ENCODE data around the gene BCAR1.
"Not testable (repeated sequence)": the region's sequence is repeated elsewhere in the genome, so short reads cannot be mapped to it uniquely, and the experiment has no call there.

BCAR1 gene

DNA sequence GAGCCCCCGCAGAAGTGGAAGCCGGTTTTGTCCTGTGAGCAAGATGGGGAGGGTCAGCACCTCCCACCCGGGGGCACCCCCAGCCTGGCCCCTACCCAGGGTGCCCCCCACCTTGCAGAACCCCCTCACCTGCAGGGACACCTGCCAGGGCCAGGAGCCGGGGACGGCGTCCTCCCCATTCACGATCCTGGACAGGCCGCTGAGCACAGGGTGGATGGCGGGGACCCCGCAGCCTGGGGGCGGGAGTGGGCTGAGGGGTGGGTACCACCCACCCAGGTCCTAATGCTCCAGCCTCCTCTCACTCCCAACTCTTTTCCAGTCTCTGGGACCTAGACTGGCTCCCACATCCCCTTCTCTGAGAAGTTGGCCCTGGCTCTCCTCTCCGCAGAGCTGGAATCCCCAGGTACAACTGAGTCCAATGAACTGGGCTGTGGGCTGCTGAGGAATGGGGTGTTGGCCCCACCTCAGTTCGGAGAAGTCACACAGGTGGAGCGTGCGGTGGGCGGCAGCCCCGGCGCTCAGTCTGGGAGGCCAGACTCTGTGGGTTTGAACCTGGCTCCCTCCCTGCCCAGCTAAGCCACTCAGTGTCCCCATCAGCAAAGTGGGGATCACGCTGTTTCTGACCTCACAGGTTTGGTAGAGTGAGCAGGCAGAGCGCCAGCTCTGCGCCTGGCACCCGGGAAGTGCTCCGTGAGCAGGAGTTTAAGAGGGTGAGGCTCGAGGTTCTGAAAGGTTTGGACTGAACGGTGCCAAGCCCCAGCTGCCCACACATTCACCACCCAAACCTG lies 45.3 kb downstream of the BCAR1 start:
- H3K36me3 ChIP-seq (ENCODE audit: control insufficient read depth in 5 of 5, insufficient read depth in 5 of 5, low read length in 5 of 5); H3K4me3 ChIP-seq (ENCODE audit: low read depth in 1 of 5, low read length in 5 of 5); H3K9me3 ChIP-seq (ENCODE audit: control insufficient read depth in 5 of 5, low read length in 5 of 5); H3K27ac ChIP-seq (ENCODE audit: low read depth, low read length); H3K9ac ChIP-seq (ENCODE audit: low read length in 5 of 5); H3K4me1 ChIP-seq (ENCODE audit: control insufficient read depth in 5 of 5, insufficient read depth in 5 of 5, low read length in 5 of 5); H3K27me3 ChIP-seq (ENCODE audit: control insufficient read depth in 5 of 5, insufficient read depth in 4 of 5, low read length in 5 of 5): not testable (repeated sequence)

DNA sequence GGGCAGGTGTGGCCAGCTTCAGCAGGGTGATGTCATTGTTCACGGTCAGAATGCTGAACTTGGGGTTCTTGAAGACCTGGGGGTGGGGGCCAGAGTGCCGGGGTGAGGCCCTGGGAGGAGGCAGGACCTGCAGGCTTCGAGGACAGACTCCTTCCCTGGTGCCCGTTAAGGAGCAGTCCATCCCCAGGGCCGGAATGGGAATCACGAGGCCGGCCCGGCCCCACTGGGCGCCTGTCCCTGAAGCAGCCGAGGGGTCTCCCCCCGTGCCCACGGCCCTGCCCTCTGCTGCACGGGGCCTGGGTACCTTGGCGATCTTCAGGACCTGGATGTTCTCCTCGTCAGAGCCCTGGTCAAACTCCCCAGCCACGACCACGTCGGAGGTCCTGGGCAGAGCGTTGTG lies 46.0 kb downstream of the BCAR1 start:
- H3K4me3 ChIP-seq (ENCODE audit: low read depth in 1 of 5, low read length in 5 of 5); H3K36me3 ChIP-seq (ENCODE audit: control insufficient read depth in 5 of 5, insufficient read depth in 5 of 5, low read length in 5 of 5); H3K4me1 ChIP-seq (ENCODE audit: control insufficient read depth in 5 of 5, insufficient read depth in 5 of 5, low read length in 5 of 5); H3K27ac ChIP-seq (ENCODE audit: low read depth, low read length); H3K9ac ChIP-seq (ENCODE audit: low read length in 5 of 5); H3K9me3 ChIP-seq (ENCODE audit: control insufficient read depth in 5 of 5, low read length in 5 of 5); H3K27me3 ChIP-seq (ENCODE audit: control insufficient read depth in 5 of 5, insufficient read depth in 4 of 5, low read length in 5 of 5): not testable (repeated sequence)

DNA sequence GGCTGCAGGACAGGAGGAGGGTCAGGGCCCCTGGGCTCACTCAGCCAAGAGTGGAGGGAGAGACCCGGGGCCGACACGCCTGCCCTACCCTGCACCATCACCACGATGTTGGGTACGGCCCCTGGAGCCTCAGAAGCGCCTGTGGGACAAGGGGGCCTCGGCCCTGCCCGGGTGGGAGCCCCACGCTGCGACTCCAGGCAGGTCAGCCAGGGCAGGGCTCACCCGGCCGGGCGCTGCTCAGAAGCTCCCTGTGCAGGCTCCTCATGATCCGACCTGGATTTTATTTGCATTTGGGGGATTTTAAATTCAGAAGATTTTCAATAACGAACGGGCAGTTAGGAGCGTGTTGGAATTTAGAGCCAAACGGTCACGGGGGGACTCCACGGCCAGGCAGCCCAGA lies 46.5 kb downstream of the BCAR1 start:
- not testable (repeated sequence) for H3K27me3 ChIP-seq (ENCODE audit: control insufficient read depth in 5 of 5, insufficient read depth in 4 of 5, low read length in 5 of 5); H3K4me3 ChIP-seq (ENCODE audit: low read depth in 1 of 5, low read length in 5 of 5); H3K27ac ChIP-seq (ENCODE audit: low read depth, low read length); H3K9ac ChIP-seq (ENCODE audit: low read length in 5 of 5); H3K4me1 ChIP-seq (ENCODE audit: control insufficient read depth in 5 of 5, insufficient read depth in 5 of 5, low read length in 5 of 5); H3K9me3 ChIP-seq (ENCODE audit: control insufficient read depth in 5 of 5, low read length in 5 of 5); H3K36me3 ChIP-seq (ENCODE audit: control insufficient read depth in 5 of 5, insufficient read depth in 5 of 5, low read length in 5 of 5)

DNA sequence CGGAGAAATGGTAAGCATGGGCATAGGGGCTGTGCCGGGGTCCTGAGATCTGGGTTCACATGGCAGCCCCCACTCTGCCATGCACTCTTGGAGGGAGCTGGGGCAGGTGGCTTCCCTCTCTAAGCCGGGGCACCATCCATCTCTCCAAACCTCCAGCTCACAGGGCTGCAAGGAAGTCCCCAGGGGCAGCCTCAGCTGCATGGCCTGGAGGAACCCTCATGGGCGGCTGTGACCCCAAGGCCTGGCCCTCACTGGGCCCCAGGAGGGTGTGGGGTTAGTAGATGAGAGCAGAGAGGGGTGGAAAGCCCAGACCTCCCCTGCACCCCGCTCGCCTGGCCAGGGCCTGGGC lies 47.0 kb downstream of the BCAR1 start:
- Histone ChIP-seq H3K9me3 (ENCODE audit: control insufficient read depth in 5 of 5, low read length in 5 of 5) (no peaks in the 10 kb centered on the region), H3K27me3 (ENCODE audit: control insufficient read depth in 5 of 5, insufficient read depth in 4 of 5, low read length in 5 of 5) (peaks cover 0 to 5% (median 0%) of the 10 kb centered on the region in 5 donors), H3K36me3 (ENCODE audit: control insufficient read depth in 5 of 5, insufficient read depth in 5 of 5, low read length in 5 of 5) (no peaks in the 10 kb centered on the region), H3K4me1 (ENCODE audit: control insufficient read depth in 5 of 5, insufficient read depth in 5 of 5, low read length in 5 of 5) (no peaks in the 10 kb centered on the region), H3K4me3 (ENCODE audit: low read depth in 1 of 5, low read length in 5 of 5) (no peak overlapping the region), H3K27ac (ENCODE audit: low read depth, low read length) (no peak overlapping the region), H3K9ac (ENCODE audit: low read length in 5 of 5) (no peak overlapping the region)

DNA sequence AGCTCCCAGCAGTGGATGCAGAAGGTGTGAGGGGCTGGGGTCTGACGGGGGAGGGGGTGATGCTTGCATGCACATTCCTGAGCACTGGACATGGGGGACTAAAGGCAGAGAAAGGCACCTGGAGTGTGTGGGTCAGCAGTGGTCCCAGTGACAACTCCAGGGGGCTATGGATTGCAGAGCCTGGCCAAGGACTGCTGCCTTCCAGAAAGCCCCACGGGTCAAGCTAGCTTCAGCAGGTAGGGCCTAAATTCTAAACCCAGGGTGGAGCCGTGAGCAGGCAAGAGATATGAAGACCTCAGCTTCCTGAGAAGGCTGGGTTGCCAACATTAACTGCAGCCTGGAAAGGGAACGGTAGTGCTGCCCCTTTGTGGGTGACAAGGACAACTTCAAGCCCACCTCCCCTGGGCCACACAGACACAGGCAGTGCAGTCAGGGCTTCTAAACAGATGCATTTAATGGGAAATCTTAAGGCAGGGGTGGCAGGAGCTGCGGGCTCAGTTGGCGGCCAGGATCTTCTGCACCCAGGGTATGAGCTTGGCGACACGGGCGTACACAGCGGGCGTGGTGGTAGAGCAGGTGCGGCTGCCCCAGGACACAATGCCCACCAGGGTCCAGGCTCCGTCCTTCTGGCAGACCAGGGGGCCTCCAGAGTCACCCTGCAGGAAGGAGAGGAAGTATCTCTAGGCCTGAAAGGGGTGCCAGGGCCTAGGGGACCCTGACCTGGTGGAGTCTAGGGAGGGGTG lies 47.6 kb downstream of the BCAR1 start:
- H3K4me1 ChIP-seq (ENCODE audit: control insufficient read depth in 5 of 5, insufficient read depth in 5 of 5, low read length in 5 of 5) = no peaks in the 10 kb centered on the region
- H3K36me3 ChIP-seq (ENCODE audit: control insufficient read depth in 5 of 5, insufficient read depth in 5 of 5, low read length in 5 of 5) = no peaks in the 10 kb centered on the region
- no peak overlapping the region for H3K9ac ChIP-seq (ENCODE audit: low read length in 5 of 5)
- H3K27ac ChIP-seq (ENCODE audit: low read depth, low read length) = no peak overlapping the region
- peaks cover 0 to 5% (median 0%) of the 10 kb centered on the region in 5 donors for H3K27me3 ChIP-seq (ENCODE audit: control insufficient read depth in 5 of 5, insufficient read depth in 4 of 5, low read length in 5 of 5)
- no peak overlapping the region for H3K4me3 ChIP-seq (ENCODE audit: low read depth in 1 of 5, low read length in 5 of 5)
- H3K9me3 ChIP-seq (ENCODE audit: control insufficient read depth in 5 of 5, low read length in 5 of 5) = no peaks in the 10 kb centered on the region

DNA sequence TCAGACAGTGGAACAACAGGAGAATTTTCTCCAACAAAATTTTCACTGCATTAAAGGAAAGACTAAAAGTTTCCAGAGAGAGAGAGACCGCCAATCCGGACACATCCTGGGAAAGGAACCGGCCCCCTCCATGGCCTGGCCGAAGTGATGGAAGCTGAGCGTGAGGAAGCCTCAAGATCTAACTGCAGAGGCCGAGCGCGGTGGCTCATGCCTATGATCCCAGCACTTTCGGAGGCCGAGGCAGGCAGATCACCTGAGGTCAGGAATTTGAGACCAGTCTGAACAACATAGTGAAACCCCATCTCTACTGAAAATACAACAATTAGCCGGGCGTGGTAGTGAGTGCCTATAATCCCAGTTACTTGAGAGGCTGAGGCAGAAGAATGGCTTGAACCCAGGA lies 48.3 kb downstream of the BCAR1 start:
- Histone ChIP-seq H3K4me3 (ENCODE audit: low read depth in 1 of 5, low read length in 5 of 5) (no peak overlapping the region), H3K9me3 (ENCODE audit: control insufficient read depth in 5 of 5, low read length in 5 of 5) (no peaks in the 10 kb centered on the region), H3K27me3 (ENCODE audit: control insufficient read depth in 5 of 5, insufficient read depth in 4 of 5, low read length in 5 of 5) (peaks cover 3 to 8% (median 4%) of the 10 kb centered on the region in 5 donors), H3K9ac (ENCODE audit: low read length in 5 of 5) (no peak overlapping the region), H3K36me3 (ENCODE audit: control insufficient read depth in 5 of 5, insufficient read depth in 5 of 5, low read length in 5 of 5) (no peaks in the 10 kb centered on the region), H3K4me1 (ENCODE audit: control insufficient read depth in 5 of 5, insufficient read depth in 5 of 5, low read length in 5 of 5) (no peaks in the 10 kb centered on the region), H3K27ac (ENCODE audit: low read depth, low read length) (no peak overlapping the region)

DNA sequence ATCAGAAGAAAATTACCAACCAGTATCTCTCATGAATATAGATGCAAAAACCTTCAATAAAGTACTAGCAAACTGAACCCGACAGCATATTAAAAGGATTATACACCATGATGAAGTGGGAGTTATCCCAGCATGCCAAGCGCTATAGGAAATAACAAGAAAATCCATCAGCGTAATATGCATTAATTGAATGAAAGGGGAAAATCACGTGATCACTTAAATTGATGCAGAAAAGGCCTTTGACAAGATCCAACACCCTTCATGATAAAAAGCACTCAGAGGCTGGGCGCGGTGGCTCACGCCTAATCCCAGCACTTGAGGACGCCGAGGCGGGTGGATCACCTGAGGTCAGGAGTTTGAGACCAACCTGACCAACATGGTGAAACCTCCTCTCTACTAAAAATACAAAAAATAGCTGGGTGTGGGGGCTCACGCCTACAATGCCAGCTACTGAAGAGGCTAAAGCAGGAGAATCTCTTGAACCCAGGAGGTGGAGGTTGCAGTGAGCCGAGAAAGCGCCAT lies 49.3 kb downstream of the BCAR1 start:
- Histone ChIP-seq H3K4me1 (ENCODE audit: control insufficient read depth in 5 of 5, insufficient read depth in 5 of 5, low read length in 5 of 5) (no peaks in the 10 kb centered on the region), H3K4me3 (ENCODE audit: low read depth in 1 of 5, low read length in 5 of 5) (no peak overlapping the region), H3K9ac (ENCODE audit: low read length in 5 of 5) (no peak overlapping the region), H3K27me3 (ENCODE audit: control insufficient read depth in 5 of 5, insufficient read depth in 4 of 5, low read length in 5 of 5) (peaks cover 11 to 18% (median 13%) of the 10 kb centered on the region in 5 donors), H3K9me3 (ENCODE audit: control insufficient read depth in 5 of 5, low read length in 5 of 5) (no peaks in the 10 kb centered on the region), H3K27ac (ENCODE audit: low read depth, low read length) (no peak overlapping the region), H3K36me3 (ENCODE audit: control insufficient read depth in 5 of 5, insufficient read depth in 5 of 5, low read length in 5 of 5) (no peaks in the 10 kb centered on the region)

DNA sequence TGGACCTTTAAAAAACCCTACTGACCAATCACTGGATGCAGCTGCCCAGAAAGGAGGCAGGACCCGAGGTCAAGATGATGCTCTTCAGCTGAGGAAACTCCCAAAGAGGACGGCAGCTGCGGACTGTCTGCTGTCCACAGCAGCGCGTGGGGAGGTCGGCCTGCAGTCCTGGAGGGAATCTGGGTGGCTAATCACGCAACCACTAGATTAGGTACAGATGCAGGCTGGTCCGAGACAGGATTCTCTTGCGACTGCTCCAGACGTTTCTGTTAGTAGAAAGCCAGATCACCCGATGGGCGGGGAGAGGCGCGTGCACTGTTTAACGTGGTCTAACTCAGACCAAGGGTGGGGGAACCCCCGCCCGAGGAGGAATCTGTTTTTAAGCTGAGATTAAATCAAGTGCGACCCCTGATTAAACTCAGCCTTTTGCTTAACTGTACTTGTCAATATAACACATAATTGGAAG lies 53.3 kb downstream of the BCAR1 start:
- Histone ChIP-seq H3K27ac (ENCODE audit: low read depth, low read length) (no peak overlapping the region), H3K9me3 (ENCODE audit: control insufficient read depth in 5 of 5, low read length in 5 of 5) (no peaks in the 10 kb centered on the region), H3K27me3 (ENCODE audit: control insufficient read depth in 5 of 5, insufficient read depth in 4 of 5, low read length in 5 of 5) (peaks cover 23 to 28% (median 25%) of the 10 kb centered on the region in 5 donors), H3K36me3 (ENCODE audit: control insufficient read depth in 5 of 5, insufficient read depth in 5 of 5, low read length in 5 of 5) (no peaks in the 10 kb centered on the region), H3K9ac (ENCODE audit: low read length in 5 of 5) (no peak overlapping the region), H3K4me1 (ENCODE audit: control insufficient read depth in 5 of 5, insufficient read depth in 5 of 5, low read length in 5 of 5) (no peaks in the 10 kb centered on the region), H3K4me3 (ENCODE audit: low read depth in 1 of 5, low read length in 5 of 5) (no peak overlapping the region)

DNA sequence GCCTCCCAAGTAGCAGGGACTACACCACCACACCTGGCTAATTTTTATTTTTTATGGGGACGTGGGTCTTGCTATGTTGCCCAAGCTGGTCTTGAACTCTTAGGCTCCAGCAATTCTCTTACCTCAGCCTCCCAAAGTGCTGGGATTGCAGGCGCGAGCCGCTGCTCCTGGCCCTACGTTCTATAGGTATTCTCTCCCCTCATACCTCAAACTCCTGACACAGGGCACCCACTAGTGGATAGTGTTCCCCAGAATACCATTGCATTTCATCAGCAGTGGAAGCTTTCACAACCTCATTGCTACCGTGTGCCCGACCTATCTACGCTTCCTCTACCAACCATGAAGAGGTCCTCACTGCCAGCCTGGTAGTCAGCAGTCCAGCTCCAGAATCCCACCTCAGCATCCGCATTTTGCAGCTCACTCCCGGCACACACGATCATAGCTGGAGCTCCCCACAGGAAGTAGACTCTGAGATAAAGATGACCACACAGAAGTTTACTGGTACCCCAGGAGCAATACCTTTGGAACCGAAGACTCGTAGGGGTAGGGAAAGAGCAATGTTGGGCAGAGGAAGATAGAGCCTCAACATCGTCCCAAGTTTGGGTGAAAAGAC lies 53.8 kb downstream of the BCAR1 start:
- Histone ChIP-seq H3K36me3 (ENCODE audit: control insufficient read depth in 5 of 5, insufficient read depth in 5 of 5, low read length in 5 of 5) (no peaks in the 10 kb centered on the region), H3K4me1 (ENCODE audit: control insufficient read depth in 5 of 5, insufficient read depth in 5 of 5, low read length in 5 of 5) (no peaks in the 10 kb centered on the region), H3K9ac (ENCODE audit: low read length in 5 of 5) (no peak overlapping the region), H3K27ac (ENCODE audit: low read depth, low read length) (no peak overlapping the region), H3K4me3 (ENCODE audit: low read depth in 1 of 5, low read length in 5 of 5) (no peak overlapping the region), H3K27me3 (ENCODE audit: control insufficient read depth in 5 of 5, insufficient read depth in 4 of 5, low read length in 5 of 5) (peaks cover 23 to 28% (median 25%) of the 10 kb centered on the region in 5 donors), H3K9me3 (ENCODE audit: control insufficient read depth in 5 of 5, low read length in 5 of 5) (no peaks in the 10 kb centered on the region)

DNA sequence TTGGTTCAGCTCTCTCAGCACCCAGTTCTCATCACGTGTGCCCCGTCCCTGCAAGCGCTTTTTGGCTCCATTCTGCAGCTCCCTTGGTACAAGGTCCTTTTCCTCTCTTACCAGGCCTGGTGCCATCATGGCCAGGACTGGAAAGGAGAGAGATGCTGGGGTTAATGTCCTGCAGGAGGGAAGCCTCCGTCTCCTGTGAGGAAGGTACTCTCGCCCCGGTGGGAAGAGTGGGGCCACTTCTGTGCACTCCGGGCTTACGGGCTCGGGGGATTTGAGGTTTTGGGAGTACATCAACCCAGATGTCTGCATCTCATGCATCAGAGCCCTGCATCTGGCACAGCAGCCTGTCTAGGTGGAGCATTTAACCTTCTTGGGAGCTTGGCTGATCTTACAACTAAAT lies 54.6 kb downstream of the BCAR1 start:
- H3K27me3 ChIP-seq (ENCODE audit: control insufficient read depth in 5 of 5, insufficient read depth in 4 of 5, low read length in 5 of 5) = peaks cover 23 to 28% (median 25%) of the 10 kb centered on the region in 5 donors
- no peaks in the 10 kb centered on the region for H3K9me3 ChIP-seq (ENCODE audit: control insufficient read depth in 5 of 5, low read length in 5 of 5)
- no peak overlapping the region for H3K27ac ChIP-seq (ENCODE audit: low read depth, low read length)
- no peak overlapping the region for H3K4me3 ChIP-seq (ENCODE audit: low read depth in 1 of 5, low read length in 5 of 5)
- H3K4me1 ChIP-seq (ENCODE audit: control insufficient read depth in 5 of 5, insufficient read depth in 5 of 5, low read length in 5 of 5) = no peaks in the 10 kb centered on the region
- H3K36me3 ChIP-seq (ENCODE audit: control insufficient read depth in 5 of 5, insufficient read depth in 5 of 5, low read length in 5 of 5) = no peaks in the 10 kb centered on the region
- H3K9ac ChIP-seq (ENCODE audit: low read length in 5 of 5) = no peak overlapping the region
